Measurements from ENCODE around the gene ALK.

DNA sequence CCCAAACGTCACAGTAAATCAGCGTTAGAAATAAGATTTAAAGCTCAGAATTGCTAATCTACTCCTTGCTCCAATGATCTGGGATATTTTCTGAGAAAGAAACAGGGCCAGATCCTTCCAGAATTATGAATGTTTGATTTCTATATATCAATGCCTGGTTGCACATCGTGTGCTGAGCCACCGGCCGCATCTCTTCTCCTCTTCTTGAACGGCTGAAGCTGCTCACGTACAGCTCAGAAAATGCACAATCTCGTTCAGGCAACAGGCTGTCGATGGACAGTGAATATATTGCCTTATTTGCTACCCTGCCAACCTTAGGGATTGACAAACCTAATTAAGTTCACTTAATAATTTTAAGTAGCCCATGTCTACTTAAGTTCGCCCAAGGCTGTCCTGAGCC is 636.7 kb downstream of the ALK start:
- TF ChIP-seq, protein P1, sequence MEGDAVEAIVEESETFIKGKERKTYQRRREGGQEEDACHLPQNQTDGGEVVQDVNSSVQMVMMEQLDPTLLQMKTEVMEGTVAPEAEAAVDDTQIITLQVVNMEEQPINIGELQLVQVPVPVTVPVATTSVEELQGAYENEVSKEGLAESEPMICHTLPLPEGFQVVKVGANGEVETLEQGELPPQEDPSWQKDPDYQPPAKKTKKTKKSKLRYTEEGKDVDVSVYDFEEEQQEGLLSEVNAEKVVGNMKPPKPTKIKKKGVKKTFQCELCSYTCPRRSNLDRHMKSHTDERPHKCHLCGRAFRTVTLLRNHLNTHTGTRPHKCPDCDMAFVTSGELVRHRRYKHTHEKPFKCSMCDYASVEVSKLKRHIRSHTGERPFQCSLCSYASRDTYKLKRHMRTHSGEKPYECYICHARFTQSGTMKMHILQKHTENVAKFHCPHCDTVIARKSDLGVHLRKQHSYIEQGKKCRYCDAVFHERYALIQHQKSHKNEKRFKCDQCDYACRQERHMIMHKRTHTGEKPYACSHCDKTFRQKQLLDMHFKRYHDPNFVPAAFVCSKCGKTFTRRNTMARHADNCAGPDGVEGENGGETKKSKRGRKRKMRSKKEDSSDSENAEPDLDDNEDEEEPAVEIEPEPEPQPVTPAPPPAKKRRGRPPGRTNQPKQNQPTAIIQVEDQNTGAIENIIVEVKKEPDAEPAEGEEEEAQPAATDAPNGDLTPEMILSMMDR (IDR thresholded peaks at IDR 0.05; ENCODE audit: low read depth, low read length), result no peak
- no peak for TF ChIP-seq EZH2phosphoT487 (IDR thresholded peaks at IDR 0.05; ENCODE audit: low read depth)
